Breast epithelium (tissue), 3 donors: ENCODE measurements around the gene CCDC187.

Experiments
- POLR2A ChIP-seq: fragments of 450-650 bp; IDR thresholded peaks from one replicate; pipeline ENCODE4 v1.6.1; 2016; ENCODE audit warnings: antibody characterized with exemption, mild to moderate bottlenecking, moderate library complexity
- TF ChIP-seq, protein P1 (sequence below), 3 donors: fragments of 450-650 bp; IDR thresholded peaks; one replicate each; pipeline ENCODE4 v1.5.1; 2016 to 2017; ENCODE audit warnings: antibody characterized with exemption in 3 of 3, mild to moderate bottlenecking in 3 of 3, moderate library complexity in 3 of 3

- TF ChIP-seq, protein P1, sequence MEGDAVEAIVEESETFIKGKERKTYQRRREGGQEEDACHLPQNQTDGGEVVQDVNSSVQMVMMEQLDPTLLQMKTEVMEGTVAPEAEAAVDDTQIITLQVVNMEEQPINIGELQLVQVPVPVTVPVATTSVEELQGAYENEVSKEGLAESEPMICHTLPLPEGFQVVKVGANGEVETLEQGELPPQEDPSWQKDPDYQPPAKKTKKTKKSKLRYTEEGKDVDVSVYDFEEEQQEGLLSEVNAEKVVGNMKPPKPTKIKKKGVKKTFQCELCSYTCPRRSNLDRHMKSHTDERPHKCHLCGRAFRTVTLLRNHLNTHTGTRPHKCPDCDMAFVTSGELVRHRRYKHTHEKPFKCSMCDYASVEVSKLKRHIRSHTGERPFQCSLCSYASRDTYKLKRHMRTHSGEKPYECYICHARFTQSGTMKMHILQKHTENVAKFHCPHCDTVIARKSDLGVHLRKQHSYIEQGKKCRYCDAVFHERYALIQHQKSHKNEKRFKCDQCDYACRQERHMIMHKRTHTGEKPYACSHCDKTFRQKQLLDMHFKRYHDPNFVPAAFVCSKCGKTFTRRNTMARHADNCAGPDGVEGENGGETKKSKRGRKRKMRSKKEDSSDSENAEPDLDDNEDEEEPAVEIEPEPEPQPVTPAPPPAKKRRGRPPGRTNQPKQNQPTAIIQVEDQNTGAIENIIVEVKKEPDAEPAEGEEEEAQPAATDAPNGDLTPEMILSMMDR (IDR thresholded peaks at IDR 0.05), result no peak
- TF ChIP-seq POLR2A, result no peak
Measured at GRCh38 chr9:136267261-136268111, 36.4 kb downstream of the CCDC187 start.
